LNCaP clone FGC (cell line): Measurements from ENCODE around the gene NOD2.

Source experiments
- DNase-seq: peaks from one replicate; pipeline ENCODE4 v3.0.0-alpha.2; 2011; ENCODE audit warnings: low read depth
- H3K4me3 ChIP-seq: 2 replicates; pipeline ENCODE4 v1.5.1; 2011; ENCODE audit warnings: mild to moderate bottlenecking, low read depth, low read length, control low read depth
- CTCF ChIP-seq: IDR thresholded peaks from 2 replicates; pipeline ENCODE4 v1.5.1; 2012; ENCODE audit warnings: mild to moderate bottlenecking; ENCODE audit not compliant: control insufficient read depth, insufficient read depth; ENCODE audit errors: extremely low read depth

NOD2 gene

GRCh38 chr16:50670476-50670875 is 22.9 kb upstream of the NOD2 start:
- DNase-seq: no peak
- TF ChIP-seq CTCF: no peak
- no peak overlapping the region for H3K4me3 ChIP-seq

DNA sequence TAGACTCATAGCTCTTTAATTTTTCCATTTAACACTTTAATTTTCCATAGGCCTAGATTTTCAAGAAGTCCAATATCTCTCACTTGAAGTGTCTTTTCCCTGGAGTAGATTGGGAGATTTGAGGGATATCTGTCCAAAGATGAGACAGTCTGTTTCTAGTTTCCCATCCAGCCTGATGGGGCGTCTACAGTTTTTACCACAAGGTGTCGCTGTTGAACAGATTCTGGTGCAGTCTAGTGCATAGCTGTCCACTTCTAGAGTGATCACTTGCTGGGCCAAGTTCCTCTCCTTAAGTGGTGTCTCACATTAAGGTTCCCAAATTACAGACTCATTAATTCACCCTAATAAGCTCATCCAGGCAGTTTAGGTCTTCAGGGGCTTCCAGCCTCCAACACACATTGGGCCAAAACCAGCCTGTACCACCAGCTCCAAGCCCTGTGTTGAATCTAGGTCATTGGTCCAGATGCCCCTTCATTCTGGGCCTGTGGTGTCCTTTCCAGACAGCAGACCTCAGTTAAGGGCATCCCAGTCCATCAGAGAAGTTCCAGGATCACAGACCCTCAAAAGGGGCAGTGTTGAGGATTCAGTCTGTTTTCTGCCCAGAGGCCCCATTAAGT is 21.7 kb upstream of the NOD2 start:
- H3K4me3 ChIP-seq: no peak overlapping the region
- DNase-seq: peak; percentile 11
- peak; percentile 57 for TF ChIP-seq CTCF

DNA sequence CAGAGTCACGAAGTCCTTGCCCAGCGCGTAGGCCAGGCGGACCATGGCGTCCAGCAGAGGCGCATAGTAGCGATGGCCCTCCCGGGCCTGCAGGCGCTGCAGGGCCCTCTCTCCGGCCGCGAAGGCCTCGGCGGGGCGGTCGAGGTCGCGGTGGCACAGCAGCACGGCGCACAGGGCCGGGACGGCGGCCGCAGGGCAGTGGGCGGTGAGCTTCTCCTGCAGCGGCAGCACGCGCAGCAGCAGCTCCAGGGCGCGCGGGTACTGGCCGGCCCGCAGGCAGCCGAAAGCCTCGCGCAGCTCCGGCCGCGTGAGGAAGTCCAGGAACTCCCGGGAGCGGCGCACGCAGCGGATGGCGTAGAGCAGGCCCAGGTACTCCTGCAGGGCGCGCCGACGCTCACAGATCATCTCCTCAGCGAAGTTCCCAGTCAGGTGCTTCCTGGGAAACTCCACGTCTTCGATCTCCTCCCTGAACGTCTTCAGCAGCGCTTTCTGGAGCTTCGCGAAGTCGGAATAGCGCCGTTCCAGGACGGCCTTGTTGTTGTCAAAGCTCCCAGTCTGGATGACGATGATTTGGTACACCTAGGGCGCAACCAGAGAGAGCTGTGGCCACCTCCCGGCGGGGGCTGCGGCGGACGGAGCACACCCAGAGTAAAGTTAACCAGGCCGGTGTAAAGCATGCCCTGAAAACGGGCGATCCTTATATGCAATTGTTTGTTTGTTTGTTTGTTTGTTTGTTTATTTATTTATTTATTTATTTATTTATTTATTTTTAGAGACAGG is 19.7 kb upstream of the NOD2 start:
- no peak for DNase-seq
- no peak for TF ChIP-seq CTCF
- no peak overlapping the region for H3K4me3 ChIP-seq

GRCh38 chr16:50674831-50675230 is 18.6 kb upstream of the NOD2 start:
- H3K4me3 ChIP-seq: no peak overlapping the region
- TF ChIP-seq CTCF: no peak
- no peak for DNase-seq

- no peak overlapping the region for H3K4me3 ChIP-seq
- TF ChIP-seq CTCF: no peak
- DNase-seq: no peak
Measured at GRCh38 chr16:50675686-50676610, 17.5 kb upstream of the NOD2 start.

- DNase-seq: no peak
- no peak overlapping the region for H3K4me3 ChIP-seq
- peak; percentile 17; the same call in 1 of the 2 replicates for TF ChIP-seq CTCF
Measured at GRCh38 chr16:50676684-50677225, 16.7 kb upstream of the NOD2 start.
